GM23338 (cell line): Measurements from ENCODE around the gene RPTOR. TPM values are rescaled to one million over a fixed set of nuclear protein-coding genes. Genes with fewer than 3 reads are reported as not detected.

Experiments
- ATAC-seq: fragments of 200-7000 bp; cut with Tn5 transposase; 3 replicates; pipeline ENCODE4 v1.9.1; 2020
- DNase-seq: peaks from one replicate; pipeline ENCODE4 v3.0.0-alpha.2; 2015; ENCODE audit warnings: low spot score
- H2AFZ ChIP-seq: fragments of 200-600 bp; sonication (generic); 2 replicates; pipeline ENCODE4 v1.8.0; 2016; ENCODE audit warnings: antibody characterized with exemption, mild to moderate bottlenecking, moderate library complexity
- H3F3A ChIP-seq: fragments of 200-600 bp; sonication (generic); replicated peaks from 2 replicates; pipeline ENCODE4 v1.8.0; 2017; ENCODE audit warnings: antibody characterized with exemption, mixed run types, low read depth
- H3K27ac ChIP-seq: fragments of 200-600 bp; sonication (generic); 2 replicates; pipeline ENCODE4 v1.6.1; 2016; ENCODE audit warnings: low read depth
- H3K27me3 ChIP-seq: fragments of 200-600 bp; sonication (generic); 2 replicates; pipeline ENCODE4 v1.8.0; 2016; ENCODE audit warnings: mild to moderate bottlenecking, mixed run types, moderate library complexity; ENCODE audit not compliant: insufficient read depth
- H3K36me3 ChIP-seq: fragments of 200-600 bp; sonication (generic); 2 replicates; pipeline ENCODE4 v1.8.0; 2016; ENCODE audit warnings: mild to moderate bottlenecking; ENCODE audit not compliant: insufficient read depth
- H3K4me1 ChIP-seq: fragments of 200-600 bp; sonication (generic); 2 replicates; pipeline ENCODE4 v1.8.0; 2016; ENCODE audit warnings: mild to moderate bottlenecking, moderate library complexity; ENCODE audit not compliant: insufficient read depth
- H3K4me2 ChIP-seq: fragments of 200-600 bp; sonication (generic); 2 replicates; pipeline ENCODE4 v1.7.1; 2017; ENCODE audit warnings: mixed run types
- H3K4me3 ChIP-seq: fragments of 200-600 bp; sonication (generic); 2 replicates; pipeline ENCODE4 v1.6.1; 2016; ENCODE audit warnings: mixed run types
- H3K79me2 ChIP-seq: fragments of 200-600 bp; sonication (generic); replicated peaks from 2 replicates; pipeline ENCODE4 v1.8.0; 2017; ENCODE audit warnings: mild to moderate bottlenecking; ENCODE audit not compliant: insufficient read depth
- H3K9me2 ChIP-seq: fragments of 200-600 bp; sonication (generic); 2 replicates; pipeline ENCODE4 v1.8.0; 2017; ENCODE audit not compliant: insufficient read depth
- H4K20me1 ChIP-seq: fragments of 200-600 bp; sonication (generic); replicated peaks from 2 replicates; pipeline ENCODE4 v1.8.0; 2017; ENCODE audit warnings: mild to moderate bottlenecking; ENCODE audit not compliant: insufficient read depth
- H3K27ac Mint-ChIP-seq: 2 replicates; pipeline ENCODE4 v1.8.0; 2020; ENCODE audit warnings: inconsistent platforms, mild to moderate bottlenecking, moderate library complexity, mixed read lengths
- H3K27me3 Mint-ChIP-seq: 3 replicates; pipeline ENCODE4 v1.8.0; 2022; ENCODE audit warnings: low read depth, mild to moderate bottlenecking, moderate library complexity, mixed read lengths, inconsistent platforms; ENCODE audit not compliant: insufficient read depth, poor library complexity
- H3K36me3 Mint-ChIP-seq: 3 replicates; pipeline ENCODE4 v1.8.0; 2021; ENCODE audit warnings: low read depth, mild to moderate bottlenecking, inconsistent platforms, moderate library complexity, mixed read lengths
- H3K4me1 Mint-ChIP-seq: 3 replicates; pipeline ENCODE4 v1.8.0; 2020; ENCODE audit warnings: mild to moderate bottlenecking, inconsistent platforms, mixed read lengths
- H3K4me3 Mint-ChIP-seq: 3 replicates; pipeline ENCODE4 v1.8.0; 2021; ENCODE audit warnings: moderate library complexity, mild to moderate bottlenecking, inconsistent platforms, mixed read lengths
- H3K9me3 Mint-ChIP-seq: 3 replicates; pipeline ENCODE4 v1.8.0; 2020; ENCODE audit warnings: moderate library complexity, mild to moderate bottlenecking, inconsistent platforms, mixed read lengths
- ETS1 ChIP-seq: IDR thresholded peaks from 2 replicates; pipeline ENCODE4 v1.6.1; 2016; ENCODE audit warnings: antibody characterized with exemption
- EZH2 ChIP-seq: fragments of 200-600 bp; sonication (generic); IDR thresholded peaks from one replicate; pipeline ENCODE4 v1.8.0; 2017; ENCODE audit warnings: antibody characterized with exemption, mild to moderate bottlenecking, low read depth; ENCODE audit not compliant: unreplicated experiment
- EZH2phosphoT487 ChIP-seq: fragments of 200-600 bp; sonication (generic); IDR thresholded peaks from one replicate; pipeline ENCODE4 v1.8.1; 2018; ENCODE audit warnings: antibody characterized with exemption; ENCODE audit not compliant: unreplicated experiment
- JUNB ChIP-seq: IDR thresholded peaks from one replicate; pipeline ENCODE4 v1.6.1; 2016; ENCODE audit warnings: antibody characterized with exemption; ENCODE audit not compliant: unreplicated experiment
- POLR2AphosphoS5 ChIP-seq: IDR thresholded peaks from 2 replicates; pipeline ENCODE4 v1.6.1; 2016; ENCODE audit warnings: antibody characterized with exemption, low read depth
- STAT1 ChIP-seq: IDR thresholded peaks from one replicate; pipeline ENCODE4 v1.6.1; 2016; ENCODE audit warnings: antibody characterized with exemption; ENCODE audit not compliant: unreplicated experiment
- ZNF331 ChIP-seq: fragments of 250-450 bp; sonication (Bioruptor Pico); IDR thresholded peaks from 2 replicates; pipeline ENCODE4 v1.5.0; 2020; ENCODE audit warnings: low read depth, mild to moderate bottlenecking, moderate library complexity
- ZNF462 ChIP-seq: fragments of 250-450 bp; sonication (Bioruptor Pico); IDR thresholded peaks from 2 replicates; pipeline ENCODE4 v1.5.0; 2020; ENCODE audit warnings: mild to moderate bottlenecking, moderate library complexity
- polyA plus RNA-seq: library from polyadenylated mRNA; unstranded; fragments of >200 nt; fragmentation: Nextera tagmentation; extraction: Ambion mirVana; gene quantifications from 2 replicates; pipeline ENCODE4 v1.2.1, GENCODE V29; 2016
- total RNA-seq: library from RNA; depleted of rRNA; stranded (reverse); fragments of >200 nt; shearing (Covaris generic); gene quantifications from 2 replicates; pipeline ENCODE4 v1.2.3, GENCODE V29; 2014

Gene RPTOR
- total and polyA plus RNA-seq, 2 experiments from 2014 or later = 9.5 to 38.0 TPM

DNA sequence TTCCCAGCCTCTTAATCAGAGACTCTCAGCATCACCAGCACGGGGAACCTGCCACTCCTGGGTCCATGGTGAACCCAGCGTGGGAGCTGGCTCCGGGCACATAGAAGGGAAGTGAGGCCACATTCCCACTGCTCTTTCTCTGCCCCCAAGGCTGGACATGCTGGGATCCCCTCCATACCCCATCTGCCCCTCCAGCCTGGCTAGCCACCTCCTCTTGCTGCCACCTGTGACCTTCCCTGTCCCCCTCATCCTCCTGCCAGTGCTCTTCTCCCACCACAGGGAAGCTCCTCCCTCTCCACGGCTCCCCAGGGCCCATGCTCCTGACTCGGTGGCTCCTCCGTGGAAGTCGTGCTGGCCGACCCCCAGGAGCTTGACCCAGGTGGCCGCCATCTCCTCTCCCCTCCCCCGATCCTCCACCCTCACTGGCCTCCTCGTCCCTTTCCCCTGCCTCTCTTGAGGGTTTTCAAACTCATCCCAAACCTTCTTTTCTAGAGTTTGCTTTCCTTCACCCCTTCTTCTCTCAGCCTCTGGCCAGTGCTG, 307.9 kb downstream of the RPTOR start (continued):
- TF ChIP-seq ZNF462 (CRISPR knock-in tag) (no peak), EZH2phosphoT487 (no peak)

- Histone ChIP-seq H3K79me2 (no peaks in the 10 kb centered on the region), H3F3A (no peaks in the 10 kb centered on the region), H3K27me3 (no peaks in the 10 kb centered on the region), H3K4me1 (no peaks in the 10 kb centered on the region), H3K9me2 (no peaks in the 10 kb centered on the region), H3K4me2 (no peak overlapping the region), H2AFZ (no peak overlapping the region), H3K36me3 (no peaks in the 10 kb centered on the region), H3K27ac (no peak overlapping the region), H3K4me3 (no peak overlapping the region), H4K20me1 (no peaks in the 10 kb centered on the region)
- Mint-ChIP-seq H3K27me3 (peaks cover 8% of the 10 kb centered on the region), H3K4me3 (no peak overlapping the region), H3K27ac (no peak overlapping the region; the same call in none of the 2 replicates), H3K9me3 (no peaks in the 10 kb centered on the region), H3K36me3 (0 out of 3 replicates have a peak, but pooled peaks cover 2% of the 10 kb centered on the region), H3K4me1 (peaks cover 21% of the 10 kb centered on the region)
- DNase-seq (no peak), ATAC-seq (no peak; the same call in 2 of the 3 replicates)
- TF ChIP-seq EZH2phosphoT487 (no peak), EZH2 (no peak), JUNB (no peak), ZNF331 (CRISPR knock-in tag) (no peak), ZNF462 (CRISPR knock-in tag) (no peak), ETS1 (no peak), STAT1 (no peak), POLR2AphosphoS5 (no peak)
Measured at GRCh38 chr17:80853076-80853475, 308.4 kb downstream of the RPTOR start.
